Measurements from ENCODE around the gene PCSK4.

PCSK4 gene

DNA sequence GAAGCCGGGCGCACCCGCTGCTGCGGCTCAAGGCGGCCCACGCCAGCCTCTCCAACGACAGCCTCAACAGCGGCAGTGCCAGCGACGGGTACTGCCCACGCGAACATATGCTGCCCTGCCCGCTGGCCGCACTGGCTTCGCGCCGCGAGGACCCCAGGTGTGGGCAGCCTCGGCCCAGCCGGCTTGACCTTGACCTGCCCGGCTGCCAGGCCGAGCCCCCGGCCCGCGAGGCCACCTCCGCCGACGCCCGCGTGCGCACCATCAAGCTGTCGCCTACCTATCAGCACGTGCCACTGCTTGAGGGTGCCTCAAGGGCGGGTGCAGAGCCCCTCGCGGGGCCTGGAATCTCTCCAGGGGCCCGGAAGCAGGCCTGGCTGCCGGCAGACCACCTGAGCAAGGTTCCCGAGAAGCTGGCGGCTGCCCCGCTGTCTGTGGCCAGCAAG is 24.1 kb downstream of the PCSK4 start:
- Mint-ChIP-seq H3K4me1 (peaks cover 4% of the 10 kb centered on the region), H3K36me3 (ENCODE audit: low read depth) (no peaks in the 10 kb centered on the region), H3K9me3 (no peaks in the 10 kb centered on the region), H3K27ac (no peak overlapping the region), H3K27me3 (ENCODE audit: low read depth, poor library complexity) (peaks cover 79% of the 10 kb centered on the region), H3K4me3 (no peak overlapping the region)
- no peak for TF ChIP-seq CTCF (IDR thresholded peaks at IDR 0.05)
- no peak for DNase-seq

- no peak overlapping the region for H3K27ac Mint-ChIP-seq
- no peaks in the 10 kb centered on the region for H3K36me3 Mint-ChIP-seq (ENCODE audit: low read depth)
- H3K27me3 Mint-ChIP-seq (ENCODE audit: low read depth, poor library complexity), result peaks cover 73% of the 10 kb centered on the region
- peak; percentile 60 for TF ChIP-seq CTCF (IDR thresholded peaks at IDR 0.05)
- H3K9me3 Mint-ChIP-seq, result no peaks in the 10 kb centered on the region
- H3K4me3 Mint-ChIP-seq, result no peak overlapping the region
- peaks cover 3% of the 10 kb centered on the region for H3K4me1 Mint-ChIP-seq
- DNase-seq, result peak; percentile 72
These were observed 24.7 kb downstream of the PCSK4 start for GRCh38 chr19:1465191-1466016.

DNA sequence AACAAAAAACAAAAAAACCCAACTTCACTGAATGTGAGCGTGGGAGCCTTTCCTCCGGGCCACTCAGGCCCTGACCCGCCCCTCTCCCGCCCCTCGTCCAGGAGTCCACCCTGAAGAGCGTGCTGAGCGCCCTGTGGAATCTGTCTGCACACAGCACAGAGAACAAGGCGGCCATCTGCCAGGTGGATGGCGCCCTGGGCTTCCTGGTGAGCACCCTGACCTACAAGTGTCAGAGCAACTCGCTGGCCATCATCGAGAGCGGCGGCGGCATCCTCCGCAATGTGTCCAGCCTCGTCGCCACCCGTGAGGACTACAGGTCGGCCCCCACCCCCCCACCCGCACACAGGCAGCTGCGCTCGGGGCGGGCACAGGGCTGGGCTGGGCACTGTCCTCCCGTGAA is 28.3 kb downstream of the PCSK4 start:
- Mint-ChIP-seq H3K27ac (no peak overlapping the region), H3K9me3 (no peaks in the 10 kb centered on the region), H3K27me3 (ENCODE audit: low read depth, poor library complexity) (peaks cover 70% of the 10 kb centered on the region), H3K36me3 (ENCODE audit: low read depth) (peaks cover 4% of the 10 kb centered on the region), H3K4me3 (no peak overlapping the region), H3K4me1 (no peaks in the 10 kb centered on the region)
- no peak for DNase-seq
- TF ChIP-seq CTCF (IDR thresholded peaks at IDR 0.05), result no peak

- Mint-ChIP-seq H3K27ac (no peak overlapping the region), H3K36me3 (ENCODE audit: low read depth) (peaks cover 4% of the 10 kb centered on the region), H3K4me1 (no peaks in the 10 kb centered on the region), H3K4me3 (no peak overlapping the region), H3K27me3 (ENCODE audit: low read depth, poor library complexity) (peaks cover 69% of the 10 kb centered on the region), H3K9me3 (no peaks in the 10 kb centered on the region)
- no peak for TF ChIP-seq CTCF (IDR thresholded peaks at IDR 0.05)
- no peak for DNase-seq
These were observed 29.8 kb downstream of the PCSK4 start for GRCh38 chr19:1460033-1460995.

- Mint-ChIP-seq H3K27ac (no peak overlapping the region), H3K27me3 (ENCODE audit: low read depth, poor library complexity) (peaks cover 69% of the 10 kb centered on the region), H3K4me3 (no peak overlapping the region), H3K36me3 (ENCODE audit: low read depth) (peaks cover 4% of the 10 kb centered on the region), H3K9me3 (no peaks in the 10 kb centered on the region), H3K4me1 (no peaks in the 10 kb centered on the region)
- DNase-seq, result no peak
- TF ChIP-seq CTCF (IDR thresholded peaks at IDR 0.05), result no peak
These were observed 30.7 kb downstream of the PCSK4 start for GRCh38 chr19:1459479-1459878.

All from nephron progenitor cell (in vitro differentiated cells).